Adrenal gland (tissue), 12 donors: Measurements from ENCODE around the gene IL1RL2. TPM values are rescaled to one million over a fixed set of nuclear protein-coding genes. Genes with fewer than 3 reads are reported as not detected.

ENCODE experiments used
- DNase-seq, 7 donors: peaks; one replicate each; pipeline ENCODE4 v3.0.0-alpha.2; 2019 to 2020
- H3K27ac ChIP-seq, 5 donors: fragments of 200-600 bp; sonication (generic) in 4 of 5; 1 replicate in 3 of 5; 2 replicates in 2 of 5; pipeline versions ENCODE4 v1.5.1 to v1.8.0; 2016 to 2020; ENCODE audit warnings: mild to moderate bottlenecking in 1 of 5
- H3K27me3 ChIP-seq: fragments of 200-600 bp; 2 replicates; pipeline ENCODE4 v1.8.0; 2021
- H3K36me3 ChIP-seq, 2 donors: fragments of 200-600 bp; replicated peaks in 1 of 2; 1 replicate in 1 of 2; 2 replicates in 1 of 2; pipeline versions ENCODE4 v1.5.1 to v1.8.0; 2018 to 2022
- H3K4me1 ChIP-seq, 2 donors: fragments of 200-600 bp; replicated peaks in 1 of 2; 1 replicate in 1 of 2; 2 replicates in 1 of 2; pipeline versions ENCODE4 v1.5.1 to v1.8.0; 2018 to 2021
- H3K4me3 ChIP-seq, 4 donors: fragments of 200-600 bp; sonication (generic) in 3 of 4; one replicate each; pipeline ENCODE4 v1.5.1; 2016 to 2018
- H3K9me3 ChIP-seq, 3 donors: fragments of 200-600 bp; sonication (generic) in 1 of 3; replicated peaks in 1 of 3; 1 replicate in 2 of 3; 2 replicates in 1 of 3; pipeline versions ENCODE4 v1.5.1 to v1.8.0; 2016 to 2021
- CTCF ChIP-seq, 6 experiments: fragments of 450-650 bp in 4 of 6; fragments of 200-600 bp in 2 of 6; sonication (generic) in 1 of 6; IDR thresholded peaks; 1 replicate in 5 of 6; 2 replicates in 1 of 6; pipeline versions ENCODE4 v1.5.1 to v1.8.0; 2016 to 2021; ENCODE audit warnings: antibody characterized with exemption in 6 of 6, mild to moderate bottlenecking in 2 of 6, moderate library complexity in 1 of 6
- POLR2A ChIP-seq, 2 donors: fragments of 450-650 bp; IDR thresholded peaks; one replicate each; pipeline ENCODE4 v1.6.1; 2017; ENCODE audit warnings: antibody characterized with exemption in 2 of 2, mild to moderate bottlenecking in 2 of 2, moderate library complexity in 1 of 2
- WGBS, 4 donors: extraction: QIAGEN DNeasy Blood & Tissue Kit in 2 of 4; methylation state at CpG; one replicate each; pipeline versions ENCODE4 v1.1.5 to v1.1.7; 2013 to 2017; 5-methylcytosine and 5-hydroxymethylcytosine counted together
- intact Hi-C, 2 donors: fragments of 100-400 bp; cut with DNase I; formaldehyde crosslinking; loops; one replicate each; pipeline versions ENCODE4 v1.14.1 to v1.15.0; 2022 to 2023
- polyA plus RNA-seq, 3 donors: library from polyadenylated mRNA; stranded (reverse); fragments of 200-250 nt in 2 of 3; fragments of 350-450 nt in 1 of 3; fragmentation: Illumina TruSeq in 1 of 3; extraction: RNeasy Lipid Tissue Mini Kit (QIAGEN cat#74804) in 1 of 3; gene quantifications; one replicate each; pipeline ENCODE4 v1.2.3, GENCODE V29; 2013 to 2014
- total RNA-seq, 9 donors: library from RNA; depleted of rRNA in 4 of 9; stranded (reverse); fragments of >200 nt in 4 of 9; fragments of 120-200 nt in 1 of 9; fragmentation: NEBNext Ultra II Directional in 1 of 9; extraction: Animal tissue kit (Norgen Biotek cat#: 25700) in 1 of 9; gene quantifications; one replicate each; pipeline versions ENCODE4 v1.1.0 to v1.2.4, GENCODE V29; 2013 to 2023
- donor health status: healthy with polysubstance abuse.
- donor health status: Bipolar disorder and iron deficiency.
- donor health status: DM: yes; HTN: yes; CAD: no.
- donor health status: DM: no; HTN: no; CAD: no.
- donor health status: DM: no; HTN: no; CAD: no.
- donor health status: DM: yes; HTN: yes; CAD: no.

IL1RL2 gene
- total and polyA plus RNA-seq, 12 donors: 0.22 to 4.6 (median 1.7) TPM

DNA sequence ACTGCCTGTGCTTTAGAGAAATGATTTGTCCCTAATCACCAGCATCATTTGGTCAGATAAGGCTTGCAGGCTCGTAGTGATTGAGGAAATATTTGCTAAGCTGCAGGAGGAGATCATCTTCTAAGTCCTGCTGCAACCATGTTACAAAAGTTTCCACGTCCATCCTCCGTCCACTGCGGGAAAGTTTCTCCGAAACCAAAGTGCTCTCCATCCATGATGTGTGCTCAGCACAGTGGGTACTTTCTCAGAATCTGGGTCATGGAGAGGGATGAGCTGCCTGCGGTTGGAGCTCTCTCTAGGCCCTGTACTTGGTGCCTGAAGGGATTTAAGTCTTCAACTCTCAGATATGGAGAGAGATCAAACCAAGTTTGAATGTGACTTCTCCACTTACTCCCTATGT is 39.3 kb downstream of the IL1RL2 start:
- whole genome bisulfite sequencing, 4 donors: 92 to 95% (median 94%) methylated on average over 6 of the region's 6 CpGs
- no peaks in the 10 kb centered on the region for H3K9me3 ChIP-seq
- H3K27me3 ChIP-seq: no peaks in the 10 kb centered on the region
- H3K27ac ChIP-seq: peak overlapping the region in 3 of 5 donors; percentile 30 to 97 (median 96)
- DNase-seq: no peak
- H3K4me3 ChIP-seq: no peak overlapping the region
- peaks cover 10 to 26% of the 10 kb centered on the region in 2 donors for H3K4me1 ChIP-seq
- intact Hi-C loops: no loop called here
- TF ChIP-seq POLR2A (IDR thresholded peaks at IDR 0.05): no peak
- TF ChIP-seq CTCF (IDR thresholded peaks at IDR 0.05): no peak
- no peaks in the 10 kb centered on the region for H3K36me3 ChIP-seq

- Histone ChIP-seq H3K27ac (peak overlapping the region; percentile 56 to 98 (median 96)), H3K27me3 (no peaks in the 10 kb centered on the region), H3K9me3 (no peaks in the 10 kb centered on the region), H3K4me3 (no peak overlapping the region), H3K36me3 (no peaks in the 10 kb centered on the region), H3K4me1 (peaks cover 10 to 26% of the 10 kb centered on the region in 2 donors)
- TF ChIP-seq POLR2A (IDR thresholded peaks at IDR 0.05): no peak
- no peak for TF ChIP-seq CTCF (IDR thresholded peaks at IDR 0.05)
- intact Hi-C loops: no loop called here
- WGBS, 4 donors: 55 to 58% (median 56%) methylated on average over 7 of the region's 7 CpGs
- peak in 1 of 7 donors; percentile 31 for DNase-seq
Measured at GRCh38 chr2:102226612-102227391, 40.0 kb downstream of the IL1RL2 start.

DNA sequence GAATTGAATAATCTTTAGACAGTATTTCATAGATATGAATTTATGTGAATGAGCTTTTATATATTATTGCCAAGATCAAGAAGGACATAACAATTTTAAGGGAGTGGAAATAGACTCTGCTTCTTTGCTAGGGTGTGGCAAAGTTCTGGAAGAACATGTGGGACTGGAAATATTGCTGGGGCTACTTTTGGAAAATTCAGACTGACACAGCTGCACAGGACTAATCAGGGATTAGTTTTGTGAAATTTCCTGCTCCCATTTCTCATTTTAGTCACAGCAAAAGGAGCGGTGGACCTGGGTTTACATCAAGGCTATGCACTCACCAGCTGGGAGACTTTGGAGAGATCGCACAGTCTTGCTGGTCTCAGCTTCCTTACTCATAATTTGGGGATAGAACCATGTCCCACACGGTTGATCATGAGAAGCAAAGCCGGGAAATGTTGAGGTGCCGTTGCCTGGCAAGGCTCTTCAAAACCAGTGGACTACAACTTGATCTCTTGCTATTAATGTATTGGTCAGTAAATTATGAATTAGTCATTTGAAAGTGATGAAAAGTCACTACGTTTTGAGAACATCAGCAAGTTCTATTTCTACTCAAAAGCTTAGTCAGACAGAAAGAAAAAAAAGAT is 42.4 kb downstream of the IL1RL2 start:
- H3K36me3 ChIP-seq: no peaks in the 10 kb centered on the region
- H3K27ac ChIP-seq: peak overlapping the region in 1 of 5 donors; percentile 98
- peaks cover 10 to 26% of the 10 kb centered on the region in 2 donors for H3K4me1 ChIP-seq
- no peak overlapping the region for H3K4me3 ChIP-seq
- TF ChIP-seq POLR2A (IDR thresholded peaks at IDR 0.05) (no peak), CTCF (IDR thresholded peaks at IDR 0.05) (no peak)
- 85 to 91% (median 89%) methylated on average over 6 of the region's 6 CpGs for WGBS, 4 donors
- no peaks in the 10 kb centered on the region for H3K27me3 ChIP-seq
- no peaks in the 10 kb centered on the region for H3K9me3 ChIP-seq
- DNase-seq: no peak
- intact Hi-C loops: no loop called here

- intact Hi-C loops: loop anchor here in 1 of 2 donors (10.0 kb wide), 2 partner anchors 206 to 346 kb away; no protein-coding TSS in a partner anchor
- Histone ChIP-seq H3K27me3 (no peaks in the 10 kb centered on the region), H3K27ac (no peak overlapping the region), H3K4me3 (no peak overlapping the region), H3K9me3 (no peaks in the 10 kb centered on the region), H3K4me1 (peaks cover 10 to 26% of the 10 kb centered on the region in 2 donors), H3K36me3 (no peaks in the 10 kb centered on the region)
- TF ChIP-seq CTCF (IDR thresholded peaks at IDR 0.05) (no peak), POLR2A (IDR thresholded peaks at IDR 0.05) (no peak)
- WGBS, 4 donors: 89 to 95% (median 92%) methylated on average over 6 to 9 of the region's 9 CpGs
- DNase-seq: no peak
Measured at GRCh38 chr2:102230410-102230909, 43.6 kb downstream of the IL1RL2 start.
